SH-SY5Y (cell line): ENCODE results near the gene RAMACL.

Experiments
- GATA2 ChIP-seq: IDR thresholded peaks from 2 replicates; pipeline ENCODE4 v1.6.1; 2011; ENCODE audit warnings: mild to moderate bottlenecking, low read depth, low read length
- GATA3 ChIP-seq: IDR thresholded peaks from 2 replicates; pipeline ENCODE4 v1.6.1; 2011; ENCODE audit warnings: low read depth, mild to moderate bottlenecking, low read length, moderate library complexity

GRCh38 chr6:166540631-166541331 is 45.7 kb downstream of the RAMACL start:
- TF ChIP-seq GATA2 (no peak), GATA3 (no peak)
